Measurements from ENCODE around the gene KIAA1671.

DNA sequence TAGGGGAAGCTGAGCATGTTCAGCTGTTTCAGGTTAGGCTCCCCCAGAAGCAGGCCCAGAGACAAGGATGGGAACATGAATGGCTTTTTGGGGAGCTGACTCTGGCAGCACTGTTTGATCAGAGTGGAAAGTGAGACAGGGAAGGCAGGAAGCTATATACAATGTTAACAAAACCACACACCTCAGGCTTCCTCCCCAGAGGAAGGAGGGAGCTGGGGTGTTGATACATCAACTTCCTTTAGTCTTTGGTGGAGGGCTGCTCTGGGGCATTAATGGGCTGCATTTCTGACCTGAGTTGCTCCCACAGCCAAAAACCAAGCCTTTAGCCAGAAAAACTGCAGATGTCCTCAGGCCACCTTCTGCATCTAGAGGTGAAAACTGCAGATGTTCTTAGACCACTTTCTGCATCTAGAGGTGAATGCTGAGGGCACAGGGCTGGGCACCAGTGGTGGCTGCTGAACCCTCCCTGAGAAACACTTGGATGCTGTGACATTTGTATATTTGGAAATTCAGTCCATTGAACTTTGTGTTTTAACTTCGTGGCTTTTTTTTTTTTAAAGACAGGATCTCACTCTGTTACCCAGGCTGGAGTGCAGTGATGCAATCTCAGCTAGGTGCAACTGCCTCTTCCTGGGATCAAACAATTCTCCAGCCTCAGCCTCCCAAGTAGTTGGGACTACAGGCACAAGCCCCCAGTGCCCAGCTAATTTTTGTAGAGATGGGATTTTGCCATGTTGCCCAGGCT, 49.9 kb downstream of the KIAA1671 start:
- no peak for TF ChIP-seq CTCF (conservative IDR thresholded peaks at IDR 0.05)
- no peak for TF ChIP-seq ZFX (IDR thresholded peaks at IDR 0.05)
